ENCODE data around the gene PPP1R16B.
"Not testable (repeated sequence)": the region's sequence is repeated elsewhere in the genome, so short reads cannot be mapped to it uniquely, and the experiment has no call there.

PPP1R16B gene

GRCh38 chr20:38855356-38855755 lies 49.9 kb downstream of the PPP1R16B start:
- no peak for DNase-seq

DNA sequence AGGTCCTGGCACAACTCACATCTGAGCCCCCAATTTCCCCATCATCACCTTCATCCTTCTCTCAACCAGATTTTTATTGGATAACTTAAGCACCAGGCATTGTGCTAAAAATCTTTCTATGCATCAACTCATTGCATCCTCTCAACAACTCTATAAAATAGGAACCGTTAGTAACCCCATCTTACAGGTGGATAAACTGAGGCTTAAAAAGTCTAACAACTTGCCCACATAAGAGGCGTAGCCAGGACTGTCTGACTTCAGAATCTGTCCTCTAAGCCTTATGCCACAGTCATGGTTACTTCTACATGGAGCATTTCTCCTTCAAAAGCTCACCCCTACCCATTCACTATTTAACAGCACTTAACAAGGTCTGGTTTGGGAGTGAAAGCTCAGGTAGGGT lies 51.1 kb downstream of the PPP1R16B start:
- no peak for DNase-seq

GRCh38 chr20:38857703-38858102 lies 52.2 kb downstream of the PPP1R16B start:
- DNase-seq: no peak

GRCh38 chr20:38859070-38859690 lies 53.7 kb downstream of the PPP1R16B start:
- DNase-seq: no peak

- not testable (repeated sequence) for DNase-seq
Measured at GRCh38 chr20:38859857-38860256, 54.4 kb downstream of the PPP1R16B start.

DNA sequence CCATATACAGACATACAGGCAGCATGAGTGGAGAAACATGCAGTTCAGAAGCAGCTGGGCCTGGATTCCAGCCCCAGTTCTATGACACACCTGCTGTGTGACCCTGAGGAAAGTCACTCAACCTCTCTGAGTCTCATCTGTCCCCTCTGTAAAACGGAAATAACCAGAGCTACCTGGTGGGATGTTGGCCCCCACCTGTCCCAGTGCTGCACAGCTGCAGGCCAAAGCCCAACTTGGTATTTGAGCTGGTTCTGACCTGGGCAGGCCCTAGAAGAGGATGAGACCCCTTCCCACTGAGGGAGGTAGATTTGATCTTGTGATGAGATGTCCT lies 55.5 kb downstream of the PPP1R16B start:
- no peak for DNase-seq

DNA sequence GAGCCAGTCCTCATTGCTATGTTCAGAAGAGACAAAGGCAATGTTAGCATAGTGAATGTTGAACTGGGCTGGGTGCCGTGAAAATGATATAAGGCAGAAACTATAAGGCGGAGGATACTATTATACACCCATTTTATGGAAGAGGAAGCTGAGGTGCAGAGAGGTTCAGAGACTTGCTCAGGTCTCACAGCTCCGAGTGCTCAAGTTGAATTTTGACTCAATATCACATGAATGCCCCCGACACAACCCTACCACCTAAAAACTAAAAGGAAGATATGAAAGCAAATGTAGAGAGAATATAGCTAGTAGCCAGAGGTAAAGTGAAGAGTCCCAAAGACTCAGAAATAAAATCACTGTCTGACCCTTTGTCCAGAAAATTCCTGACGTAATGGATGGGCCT lies 56.7 kb downstream of the PPP1R16B start:
- DNase-seq: no peak

- DNase-seq: peak; percentile 66
Measured at GRCh38 chr20:38863024-38863851, 57.7 kb downstream of the PPP1R16B start.

- DNase-seq: no peak
Measured at GRCh38 chr20:38864662-38865061, 59.2 kb downstream of the PPP1R16B start.

GRCh38 chr20:38866265-38867061 lies 61.0 kb downstream of the PPP1R16B start:
- no peak for DNase-seq

GRCh38 chr20:38867062-38867359 lies 61.5 kb downstream of the PPP1R16B start:
- no peak for DNase-seq

DNA sequence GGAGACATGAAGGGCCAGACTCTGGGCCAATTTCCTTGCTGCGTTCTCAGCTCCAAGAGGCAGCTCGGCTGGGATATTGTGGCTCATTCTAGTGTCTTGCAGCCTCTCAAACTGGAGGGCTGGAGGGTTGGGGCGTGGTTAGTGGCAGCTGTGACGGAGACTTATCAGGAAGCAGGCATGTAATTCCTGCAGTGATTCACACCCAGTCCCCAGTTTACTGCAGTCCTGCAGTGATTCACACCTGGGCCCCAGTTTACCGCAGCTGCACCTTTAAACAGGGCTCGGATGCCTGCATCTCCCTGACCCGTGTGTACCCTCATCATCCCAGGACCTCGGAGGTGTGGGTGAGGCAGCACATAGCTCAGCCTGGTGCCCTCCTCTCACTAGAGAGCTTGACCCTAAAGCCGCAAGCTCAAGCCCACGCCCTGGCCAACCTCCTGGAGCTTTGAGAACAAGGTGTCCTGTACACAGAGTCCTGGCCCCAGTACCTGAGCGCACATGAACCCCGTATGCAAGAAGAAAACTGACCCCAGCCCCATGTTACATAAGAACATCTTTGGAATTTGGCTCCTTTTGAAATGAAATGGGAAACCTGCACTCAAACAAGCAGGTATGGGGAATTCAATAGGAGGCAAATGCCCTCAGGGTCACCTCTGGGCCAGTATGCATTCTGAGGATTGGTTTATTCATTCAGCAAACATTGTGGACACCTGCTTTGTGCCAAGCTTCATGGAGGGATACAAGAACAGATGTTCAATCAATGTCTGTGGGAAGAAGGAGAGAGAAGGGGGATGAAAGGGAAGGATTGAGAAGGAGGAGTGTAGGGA lies 65.4 kb downstream of the PPP1R16B start:
- peak; percentile 67 for DNase-seq

GRCh38 chr20:38871560-38871953 lies 66.1 kb downstream of the PPP1R16B start:
- no peak for DNase-seq

DNA sequence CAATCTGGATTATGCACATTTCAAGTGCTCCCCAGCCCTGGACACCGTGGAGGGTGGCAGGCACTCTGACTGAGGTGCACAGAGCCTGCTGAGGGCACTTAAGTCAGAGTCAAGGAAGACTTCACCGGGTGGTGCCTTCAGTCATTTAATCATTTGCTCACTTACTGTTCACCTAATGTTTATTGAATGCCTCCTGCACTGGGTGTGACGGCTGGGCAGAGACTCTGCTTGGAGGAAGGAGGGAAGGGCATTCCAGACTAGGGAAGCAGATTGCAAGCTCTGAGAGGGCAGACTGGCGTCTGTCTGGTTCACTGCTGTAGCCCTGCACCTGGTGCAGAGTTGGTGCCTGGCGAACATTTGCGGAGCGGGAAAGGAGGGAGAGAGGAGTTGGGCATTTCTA lies 66.5 kb downstream of the PPP1R16B start:
- peak; percentile 59 for DNase-seq

DNA sequence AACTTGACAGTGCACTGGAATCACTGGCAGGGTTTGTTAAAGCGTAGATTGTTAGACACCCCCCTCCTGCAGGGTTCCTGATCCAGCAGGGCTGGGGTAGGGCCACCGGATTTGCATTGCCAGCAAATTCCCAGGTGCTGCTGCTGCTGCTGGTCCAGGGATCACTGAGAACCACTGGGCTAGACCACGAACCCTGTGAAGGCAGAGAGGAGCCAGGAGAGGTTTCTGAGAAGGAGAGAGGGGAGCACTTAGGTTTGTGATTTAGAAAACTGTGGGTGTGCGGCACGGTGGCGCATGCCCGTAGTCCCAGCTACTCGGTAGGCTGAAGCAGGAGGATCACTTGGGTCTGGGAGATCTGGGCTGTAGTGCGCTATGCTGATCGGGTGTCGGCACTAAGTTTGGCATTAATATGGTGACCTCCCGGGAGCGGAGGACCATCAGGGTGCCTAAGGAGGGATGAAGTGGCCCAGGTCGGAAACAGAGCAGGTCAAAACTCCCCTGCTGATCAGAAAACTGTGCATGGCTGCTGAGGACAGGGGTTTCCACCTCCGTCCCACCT lies 67.1 kb downstream of the PPP1R16B start:
- DNase-seq: no peak

- DNase-seq: peak; percentile 88
Measured at GRCh38 chr20:38873050-38873581, 67.6 kb downstream of the PPP1R16B start.

GRCh38 chr20:38874460-38875174 lies 69.1 kb downstream of the PPP1R16B start:
- DNase-seq: no peak

- DNase-seq: peak; percentile 77
Measured at GRCh38 chr20:38875175-38875993, 69.9 kb downstream of the PPP1R16B start.

DNA sequence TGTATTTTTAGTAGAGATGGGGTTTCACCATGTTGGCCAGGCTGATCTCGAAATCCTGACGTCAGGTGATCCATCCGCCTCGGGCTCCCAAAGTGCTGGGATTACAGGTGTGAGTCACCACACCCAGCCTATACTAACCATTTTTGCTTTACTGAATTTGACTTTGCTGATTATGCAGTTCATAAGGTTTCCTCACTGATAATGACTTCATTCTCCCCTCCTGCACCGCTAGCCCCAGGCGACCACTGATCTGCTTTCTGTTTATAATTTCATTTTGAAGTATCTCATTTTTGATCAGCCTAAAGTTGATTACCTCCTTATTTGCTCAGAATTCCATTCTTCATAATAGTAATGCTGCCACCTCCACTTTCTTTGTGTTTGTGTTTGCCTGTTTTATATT lies 72.0 kb downstream of the PPP1R16B start:
- DNase-seq: no peak

- DNase-seq: no peak
Measured at GRCh38 chr20:38878866-38879265, 73.4 kb downstream of the PPP1R16B start.
